Mesenteric fat pad (tissue), 1 donor: ENCODE data around the gene IKZF3. TPM values are rescaled to one million over a fixed set of nuclear protein-coding genes. Genes with fewer than 3 reads are reported as not detected.
A peak's percentile ranks its signal among the peaks of the same experiment; 100 is the strongest.
"Not testable (repeated sequence)": the region's sequence is repeated elsewhere in the genome, so short reads cannot be mapped to it uniquely, and the experiment has no call there.

Source experiments
- DNase-seq: peaks from one replicate; pipeline ENCODE4 v3.0.0-alpha.2; 2020; ENCODE audit warnings: low spot score
- total RNA-seq: library from RNA; stranded (reverse); fragmentation: NEBNext Ultra II Directional; extraction: Animal tissue kit (Norgen Biotek cat#: 25700); gene quantifications from one replicate; pipeline ENCODE4 v1.2.1, GENCODE V29; 2021
- donor health status: DM: yes; HTN: yes; CAD: no.

The IKZF3 gene
- total RNA-seq, 1 donor from 2014 or later = 1.3 TPM

DNA sequence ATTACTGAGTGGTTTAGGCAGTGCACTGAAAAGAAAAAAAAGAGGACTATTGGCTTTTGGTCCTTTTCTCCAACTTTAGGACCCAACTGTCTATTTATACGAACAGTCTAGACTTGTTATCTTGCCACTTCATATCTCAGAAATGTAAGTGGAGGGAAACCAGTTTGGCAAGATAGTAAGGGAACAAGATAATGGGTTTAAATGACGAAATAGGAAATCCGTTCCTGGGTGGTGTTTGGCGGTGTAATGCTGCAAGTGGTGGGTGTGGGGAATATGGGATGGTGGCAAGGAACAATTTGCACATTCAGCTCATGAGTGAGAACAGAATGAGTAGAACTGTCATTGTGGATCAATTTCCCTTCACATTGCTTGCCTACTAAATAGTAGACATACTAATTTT is 81.6 kb downstream of the IKZF3 start:
- DNase-seq = no peak

DNA sequence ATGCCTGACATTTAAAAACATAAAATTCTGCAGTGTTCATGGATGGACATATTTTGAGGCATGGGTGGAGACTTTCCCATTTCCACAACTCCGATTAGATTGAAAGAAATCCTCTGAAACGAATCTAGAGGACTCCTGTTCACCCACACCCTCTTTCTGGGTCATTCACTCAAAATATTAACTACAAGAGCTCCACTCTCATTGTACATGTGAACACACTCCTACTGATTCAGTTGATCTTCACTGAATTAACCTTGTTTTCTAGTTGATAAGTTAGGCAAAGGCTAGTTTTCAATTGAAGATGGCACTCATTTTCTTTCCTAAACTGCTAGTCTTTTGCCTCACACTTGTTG is 82.3 kb downstream of the IKZF3 start:
- DNase-seq = no peak

DNA sequence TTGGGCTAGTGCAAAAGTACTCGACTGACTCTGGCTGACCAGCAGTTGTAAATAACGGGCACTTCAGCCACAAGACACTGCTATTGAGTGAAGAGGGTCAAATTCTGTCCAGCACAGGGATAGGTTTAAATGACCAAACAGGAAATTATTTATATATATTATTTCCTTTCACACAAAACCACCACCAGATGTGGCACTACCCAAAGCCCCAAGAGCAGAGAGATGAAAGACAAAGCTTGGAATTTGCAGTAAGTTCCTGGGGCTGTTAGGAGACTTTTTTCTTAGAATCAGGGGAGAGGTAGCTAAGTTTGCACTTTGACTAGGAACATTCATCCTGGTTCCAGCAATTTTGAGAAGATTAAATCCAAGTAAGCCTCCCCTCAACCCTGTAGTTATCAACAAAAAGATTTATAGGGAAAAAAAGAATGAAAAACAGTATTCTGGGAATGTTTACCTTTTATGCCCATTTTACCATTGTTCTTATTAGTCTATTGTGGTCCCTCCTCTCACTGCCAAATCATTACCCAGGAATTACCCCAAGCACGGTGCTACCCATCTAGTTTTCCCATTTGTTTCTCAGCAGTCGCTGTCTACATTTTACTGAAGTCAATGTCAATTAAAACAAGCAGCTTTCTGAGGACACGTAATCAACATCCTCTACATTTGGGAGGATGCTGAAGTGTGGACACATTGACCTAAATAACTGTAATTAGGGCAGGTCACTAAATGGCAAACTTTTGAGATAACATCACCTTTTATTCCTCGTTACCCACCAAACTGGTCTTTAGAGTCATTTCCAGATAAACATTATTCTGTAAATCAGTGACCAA is 82.9 kb downstream of the IKZF3 start:
- no peak for DNase-seq

DNA sequence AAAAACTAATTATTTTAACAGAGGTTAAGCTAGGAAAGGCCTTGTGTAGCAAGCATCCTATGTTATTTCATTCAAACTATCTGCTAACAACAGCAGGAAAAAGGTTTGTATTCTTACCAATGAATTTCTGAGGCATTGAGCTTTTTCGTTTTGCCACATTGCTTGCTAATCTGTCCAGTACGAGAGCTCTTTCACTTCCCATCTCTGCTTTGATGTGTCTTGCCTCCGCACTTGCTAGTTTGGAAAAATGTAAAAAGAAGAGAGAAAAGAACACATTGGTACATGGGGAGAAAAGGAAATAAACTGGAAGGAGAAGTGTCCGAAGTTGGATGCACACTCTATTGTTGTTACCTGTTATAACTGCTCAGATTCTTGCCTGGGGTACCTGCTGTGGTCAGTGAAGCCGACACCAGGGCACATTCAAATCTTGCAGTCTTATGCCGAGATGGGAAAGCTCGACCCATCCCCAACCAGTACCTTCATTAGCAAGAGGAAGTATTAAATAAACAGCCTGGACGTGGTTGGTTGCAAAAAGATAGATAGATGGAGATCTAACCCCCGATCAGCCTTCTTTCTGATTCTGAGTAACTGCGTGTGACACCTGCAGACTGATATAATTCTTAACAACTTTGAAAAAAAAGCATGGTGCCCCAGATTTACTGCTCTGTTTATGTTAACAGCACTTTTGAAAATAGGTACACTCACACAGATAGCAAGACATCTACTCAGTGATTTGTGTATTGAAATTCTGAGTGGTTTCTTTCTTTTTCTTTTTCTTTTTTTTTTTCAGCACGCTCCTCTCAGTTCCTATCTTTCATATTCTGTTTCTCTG is 86.4 kb downstream of the IKZF3 start:
- DNase-seq = no peak

DNA sequence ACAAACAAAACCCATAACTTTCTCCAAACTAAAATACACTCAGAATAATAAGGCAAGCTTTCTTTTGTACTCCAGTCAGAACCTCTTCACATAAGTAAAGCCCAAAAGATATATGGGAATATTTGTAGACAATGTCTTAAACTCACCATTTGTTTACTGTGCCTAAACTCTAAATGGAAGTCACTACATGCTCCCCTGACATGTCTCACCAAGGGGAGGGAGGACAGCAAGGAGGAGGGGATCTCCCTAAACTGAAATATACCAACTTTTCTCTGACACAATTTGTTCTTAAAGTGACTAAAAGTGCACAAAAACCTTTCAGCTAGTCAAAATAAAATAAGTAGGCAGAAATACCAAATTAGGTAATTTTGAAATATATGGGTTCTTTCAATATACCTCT is 87.9 kb downstream of the IKZF3 start:
- no peak for DNase-seq

DNA sequence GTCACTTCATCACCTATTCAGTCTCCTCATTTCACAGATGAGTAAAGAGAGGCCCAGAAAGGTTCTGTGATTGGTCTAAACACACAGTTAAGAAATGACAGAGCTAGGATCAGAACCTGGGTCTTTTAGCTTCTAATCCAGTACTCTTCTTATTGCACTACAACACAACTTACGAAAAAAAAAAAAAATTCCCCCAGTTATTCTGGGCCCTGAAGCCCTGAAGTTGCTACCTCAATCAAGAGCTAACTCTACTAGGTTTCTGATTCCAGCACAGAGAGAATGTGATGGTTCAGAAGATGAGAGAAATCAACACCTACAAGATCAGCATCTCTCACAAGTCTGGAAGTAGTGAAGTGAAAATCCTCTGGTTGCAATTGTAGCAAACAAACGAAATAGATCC is 89.1 kb downstream of the IKZF3 start:
- no peak for DNase-seq

DNA sequence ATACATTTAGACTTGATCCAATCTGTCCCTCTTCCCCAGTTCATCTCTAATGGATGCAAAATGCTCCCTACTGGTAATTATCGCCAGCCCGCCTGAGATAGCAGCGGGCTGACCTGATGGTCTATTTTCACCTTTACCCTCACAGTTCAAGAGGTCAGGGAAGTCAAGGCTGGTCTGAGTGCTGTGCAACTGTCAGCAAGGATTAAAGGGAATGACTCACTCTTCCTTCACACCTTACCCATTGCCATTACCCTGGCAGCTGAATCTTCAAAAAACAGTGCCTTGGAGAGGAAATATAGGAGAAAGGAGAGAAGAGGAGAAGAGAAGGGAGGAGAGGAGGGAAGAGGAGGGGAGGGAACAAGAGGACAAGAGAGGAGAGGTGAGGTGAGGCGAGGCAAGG is 90.1 kb downstream of the IKZF3 start:
- DNase-seq = no peak

DNA sequence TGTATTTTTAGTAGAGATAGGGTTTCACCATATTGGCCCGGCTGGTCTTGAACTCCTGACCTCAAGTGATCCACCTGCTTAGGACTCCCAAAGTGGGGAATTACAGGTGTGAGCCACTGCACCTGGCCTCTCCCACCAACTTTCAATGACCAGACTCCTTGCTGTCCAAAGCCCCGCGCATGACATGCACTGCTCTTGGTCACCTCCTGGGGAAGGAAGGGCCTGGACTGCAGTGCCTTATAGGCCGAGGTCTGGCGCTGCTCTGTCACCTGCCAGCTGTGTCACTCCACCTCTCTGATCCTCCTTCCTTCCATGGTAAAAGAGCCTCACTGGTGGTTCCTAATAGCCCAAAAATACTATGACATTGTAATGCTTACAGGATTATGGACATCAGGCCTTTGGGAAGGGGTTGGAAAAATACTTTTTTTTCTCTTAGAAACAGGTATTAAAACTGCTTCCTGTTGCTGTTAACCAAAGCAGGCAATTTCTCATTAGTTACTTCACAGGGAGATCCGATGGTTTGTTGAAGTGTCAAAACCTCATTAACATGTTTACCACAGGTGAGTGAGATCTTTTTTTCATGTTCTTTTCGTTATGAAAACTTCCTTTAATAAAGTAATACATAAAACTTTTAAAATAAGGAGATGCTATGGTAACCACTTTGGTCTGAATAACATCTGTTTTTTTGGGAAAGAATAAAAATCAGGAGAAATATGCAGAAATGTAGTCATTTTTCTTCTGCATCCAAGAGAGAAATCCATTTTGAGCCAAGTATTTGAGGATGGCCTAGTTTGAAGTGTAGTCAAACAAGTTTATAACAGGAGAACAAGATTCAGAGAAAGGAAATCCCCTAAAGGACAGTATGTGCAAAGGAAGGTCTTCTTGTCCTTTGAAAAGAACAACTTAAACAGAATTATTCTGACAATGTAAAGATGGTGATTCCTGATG is 90.9 kb downstream of the IKZF3 start:
- no peak for DNase-seq

DNA sequence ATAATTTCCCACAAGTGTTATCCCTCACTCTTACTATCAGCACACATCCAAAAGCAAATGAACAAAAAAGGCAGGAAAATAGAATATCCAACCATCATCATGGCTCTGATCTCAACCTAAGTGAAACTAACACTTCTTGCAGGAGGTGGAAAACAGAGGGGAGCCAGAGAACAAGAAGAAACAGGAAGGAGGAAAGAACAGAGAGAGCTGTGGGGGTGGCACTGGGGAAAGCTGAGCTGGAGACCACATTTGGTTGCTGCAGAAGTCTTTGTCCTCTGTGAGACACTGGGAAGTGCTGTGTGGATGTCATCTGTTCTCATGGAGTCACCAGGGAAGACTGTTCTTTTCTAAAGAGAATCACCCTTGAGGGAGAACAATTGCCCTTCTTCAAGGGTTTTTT is 91.7 kb downstream of the IKZF3 start:
- no peak for DNase-seq

DNA sequence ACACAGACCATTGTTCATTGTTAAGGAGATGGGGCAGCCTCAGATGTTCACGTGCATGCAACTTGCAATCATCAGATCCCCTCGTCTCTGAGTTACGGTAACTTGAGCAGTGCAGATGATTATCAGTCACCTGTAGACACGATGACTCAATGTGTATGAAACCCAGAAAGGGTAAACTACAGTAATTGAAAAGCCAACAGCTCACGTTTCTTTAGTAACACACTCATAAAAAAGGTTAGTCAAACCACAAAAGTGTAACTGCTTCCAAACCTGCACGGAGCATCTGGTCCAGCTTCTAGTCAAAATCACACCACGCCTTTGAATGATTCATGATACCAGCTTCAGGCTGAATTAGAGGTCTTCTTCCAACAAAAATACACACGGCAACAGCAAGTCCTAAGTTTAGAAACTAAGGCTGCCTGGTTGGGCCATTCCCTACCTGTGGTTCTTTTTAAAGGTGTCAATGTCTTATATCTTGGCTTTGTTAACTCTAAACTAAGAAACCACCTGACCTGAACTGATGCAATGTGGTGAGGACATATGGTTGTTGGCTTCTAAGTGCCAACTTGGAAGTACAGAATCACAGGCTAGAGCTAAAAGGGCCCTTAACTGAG is 94.0 kb downstream of the IKZF3 start:
- no peak for DNase-seq

DNA sequence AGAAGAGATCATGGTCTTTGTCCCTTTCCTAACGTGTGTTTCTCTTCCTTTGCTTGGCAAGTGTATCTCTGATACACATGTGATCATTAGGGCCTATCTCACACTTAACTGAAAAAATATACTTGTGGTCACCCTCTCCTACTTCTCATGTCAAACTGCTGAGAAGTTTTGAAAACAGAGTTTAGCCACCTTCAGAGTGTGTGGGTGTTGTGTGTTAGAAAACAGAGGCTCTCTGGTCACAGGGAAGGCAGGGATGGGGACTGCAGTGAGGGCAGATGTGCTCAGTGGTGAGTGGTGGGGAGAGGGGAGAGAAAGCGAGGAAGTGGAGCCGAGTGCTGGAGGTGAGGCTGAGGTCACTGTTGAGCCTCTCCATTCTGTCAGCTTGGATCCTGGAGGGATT is 97.0 kb downstream of the IKZF3 start:
- DNase-seq = no peak

DNA sequence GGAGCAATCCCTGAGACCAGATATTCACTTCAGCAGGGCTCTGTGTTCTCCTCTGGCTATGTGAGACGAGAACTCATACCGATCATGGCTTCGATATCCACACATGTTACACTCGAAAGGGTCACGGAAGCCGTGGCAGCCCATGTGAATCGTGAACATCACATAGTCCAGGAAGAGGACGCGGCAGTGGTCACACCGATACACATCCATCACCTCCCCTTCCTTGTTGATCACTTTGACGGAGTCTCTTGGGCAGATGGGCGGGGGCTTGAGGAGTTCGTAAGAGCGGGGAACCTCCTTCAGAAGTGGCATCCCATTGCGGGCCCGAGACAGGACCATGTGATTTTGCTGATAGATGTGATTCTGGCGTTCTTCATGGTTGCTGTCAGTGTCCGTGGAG is 98.3 kb downstream of the IKZF3 start:
- no peak for DNase-seq

DNA sequence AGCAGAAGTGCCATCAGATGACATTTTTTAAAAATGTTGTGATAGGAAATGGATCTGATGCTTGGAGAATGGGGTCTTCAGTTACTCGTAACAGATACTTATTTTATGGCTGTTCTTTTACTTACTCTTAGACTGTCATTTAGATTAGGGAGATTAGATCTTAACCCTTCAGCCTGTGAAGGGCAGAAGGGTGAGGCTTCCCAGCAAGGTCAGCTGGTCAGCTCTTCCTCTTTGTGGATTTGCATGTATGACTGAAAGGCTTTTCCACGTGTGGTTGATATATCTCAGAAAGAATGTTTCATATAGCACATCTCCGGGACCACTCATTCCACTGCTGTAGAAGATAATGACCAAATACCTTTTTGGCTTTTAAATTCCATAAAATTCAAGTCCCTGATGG is 98.9 kb downstream of the IKZF3 start:
- no peak for DNase-seq

DNA sequence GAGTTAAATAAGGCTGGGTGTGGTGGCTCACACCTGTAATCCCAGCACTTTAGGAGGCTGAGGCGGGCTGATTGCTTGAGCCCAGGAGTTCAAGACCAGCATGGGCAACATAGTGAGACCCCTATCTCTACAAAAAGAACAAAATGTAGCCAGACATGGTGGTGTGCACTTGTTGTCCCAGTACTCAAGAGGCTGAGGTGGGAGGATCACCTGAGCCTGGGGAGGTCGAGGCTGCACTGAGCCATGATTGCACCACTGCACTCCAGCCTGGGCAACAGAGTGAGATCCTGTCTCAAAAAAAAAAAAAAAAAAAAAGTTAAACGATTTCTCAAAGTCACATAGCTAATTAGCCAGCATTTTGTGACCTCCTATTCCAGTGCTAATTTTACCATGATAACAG is 99.9 kb downstream of the IKZF3 start:
- not testable (repeated sequence) for DNase-seq

DNA sequence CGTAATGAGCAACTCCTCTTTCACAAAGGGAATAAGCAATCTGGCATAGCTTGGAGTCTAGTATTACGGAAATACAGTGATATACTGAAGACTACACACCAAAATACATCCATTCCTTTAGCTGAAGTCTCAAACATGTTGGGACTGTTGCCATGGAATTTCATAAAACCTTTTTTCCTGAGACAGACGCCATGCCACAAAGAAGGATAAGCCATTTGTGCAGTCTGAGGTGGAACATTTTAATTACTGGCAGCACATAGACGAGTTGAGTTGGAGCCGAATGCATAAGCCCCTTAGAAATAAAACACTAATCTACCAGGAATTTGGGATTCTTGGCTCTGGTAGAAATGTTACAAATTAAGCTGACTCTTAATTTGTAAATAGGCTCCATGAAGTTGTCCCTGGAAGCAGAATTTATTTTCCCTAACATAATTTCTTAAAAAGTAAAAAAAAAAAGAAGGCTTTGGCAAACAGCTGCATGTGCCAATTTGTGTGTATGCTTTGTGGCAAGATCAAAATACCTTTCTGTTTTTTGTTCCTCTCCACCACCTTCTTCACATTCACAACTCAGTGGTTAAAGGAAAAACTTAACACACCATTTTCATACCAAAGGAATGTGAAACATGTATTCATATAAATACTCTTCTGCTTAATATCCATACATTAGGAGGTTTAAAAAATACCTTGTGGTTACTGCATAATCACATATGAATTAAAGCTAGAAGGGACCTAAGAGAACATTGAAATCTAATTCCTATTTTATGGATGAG is 100.9 kb downstream of the IKZF3 start:
- no peak for DNase-seq

DNA sequence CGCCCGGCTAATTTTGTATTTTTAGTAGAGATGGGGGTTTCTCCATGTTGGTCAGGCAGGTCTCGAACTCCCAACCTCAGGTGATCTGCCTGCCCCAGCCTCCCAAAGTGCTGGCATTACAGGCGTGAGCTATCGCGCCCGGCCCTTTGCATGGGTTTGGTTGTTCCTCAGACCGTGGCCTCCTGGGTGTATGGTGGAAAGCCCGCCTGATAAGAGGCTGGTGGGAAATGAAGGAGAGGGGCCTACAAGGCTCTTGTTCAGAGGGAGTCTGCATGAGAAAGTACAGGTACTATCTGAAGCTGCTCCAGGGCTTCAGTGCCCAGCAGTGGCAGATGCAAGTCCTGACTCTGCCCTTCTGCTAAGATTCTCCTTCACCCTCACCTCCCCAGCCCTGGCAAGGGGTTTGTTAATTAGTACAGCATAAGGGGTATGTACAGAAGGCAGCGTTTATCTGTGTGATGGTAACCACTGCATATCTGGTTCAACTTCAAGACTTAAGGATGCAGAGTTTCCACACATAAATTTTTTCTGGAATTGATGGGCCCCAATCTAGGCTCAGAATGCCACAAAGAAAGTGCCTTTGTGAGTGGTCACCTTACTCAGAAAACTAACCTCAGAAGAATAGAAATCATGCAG is 102.1 kb downstream of the IKZF3 start:
- DNase-seq = peak; percentile 51

DNA sequence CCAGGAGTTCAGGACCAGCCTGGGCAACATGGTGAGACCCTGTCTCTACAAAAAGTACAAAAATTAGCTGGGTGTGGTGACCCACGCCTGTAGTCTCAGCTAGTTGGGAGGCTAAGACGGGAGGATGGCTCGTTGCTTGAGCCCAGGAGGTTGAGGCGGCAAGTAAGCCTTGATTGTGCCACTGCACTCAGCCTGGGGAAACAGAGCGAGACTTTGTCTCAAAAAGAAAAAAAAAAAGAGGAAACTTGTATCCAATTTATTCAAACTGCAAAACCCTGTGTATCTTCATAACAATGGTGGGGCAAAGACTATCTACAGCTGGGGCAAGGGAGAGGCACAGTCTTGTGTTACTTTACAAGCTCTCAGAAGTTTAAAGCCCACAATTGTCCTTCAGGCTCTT is 104.9 kb downstream of the IKZF3 start:
- peak; percentile 45 for DNase-seq

DNA sequence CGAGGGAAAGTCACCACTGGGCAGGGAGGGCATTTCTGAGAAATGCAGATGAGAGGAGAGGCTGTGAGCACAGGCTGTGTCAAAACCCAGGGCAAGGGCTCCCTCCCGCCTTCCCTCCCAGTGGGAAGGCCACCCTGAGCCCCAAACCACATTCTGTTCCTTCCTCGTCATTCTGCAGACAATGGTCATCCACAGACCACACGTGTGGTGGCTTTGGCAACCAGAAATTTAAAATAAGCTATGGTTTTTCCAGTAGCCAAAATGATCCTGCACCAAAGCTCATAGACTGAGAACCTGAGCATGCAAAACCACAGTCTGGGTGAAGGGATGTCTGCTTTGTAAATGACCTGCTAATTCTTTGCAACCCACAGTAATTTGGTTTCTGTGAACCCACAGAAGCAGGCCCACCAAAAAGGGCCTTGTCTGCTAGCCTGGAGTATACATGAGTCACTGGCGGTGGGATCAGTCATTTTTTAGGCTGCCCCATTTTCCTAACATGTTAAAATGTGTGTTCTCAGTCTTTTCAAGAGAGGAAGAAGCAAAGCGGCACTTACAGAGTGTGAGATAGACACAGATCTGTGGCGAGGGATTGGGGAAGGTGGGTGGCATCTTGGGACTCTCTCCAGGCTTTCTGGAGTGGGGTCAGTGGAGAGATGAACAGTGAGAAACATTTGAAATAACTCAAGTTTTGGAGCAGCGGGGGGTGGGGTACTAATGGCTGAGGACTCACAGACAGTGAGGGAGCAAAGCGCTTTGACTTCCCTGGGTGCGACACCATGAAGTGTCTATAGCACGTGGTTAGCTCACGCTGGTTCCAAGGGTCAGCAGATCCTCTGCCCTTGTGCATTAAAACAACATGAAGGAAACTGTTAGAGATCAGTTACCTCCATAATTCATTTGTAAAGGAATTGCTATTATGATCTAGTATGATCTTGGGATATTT is 105.9 kb downstream of the IKZF3 start:
- DNase-seq = peak; percentile 43
